ENCODE measurements around the gene ISL1.

Gene ISL1

GRCh38 chr5:51386916-51387883 is 4.0 kb downstream of the ISL1 start:
- no peak for DNase-seq (ENCODE audit: low spot score)

- DNase-seq (ENCODE audit: low spot score), result no peak
These were observed 4.6 kb downstream of the ISL1 start for GRCh38 chr5:51387884-51388275.

GRCh38 chr5:51388488-51389287 is 5.4 kb downstream of the ISL1 start:
- DNase-seq (ENCODE audit: low spot score), result no peak

- DNase-seq (ENCODE audit: low spot score), result no peak
These were observed 6.0 kb downstream of the ISL1 start for GRCh38 chr5:51389288-51389576.

- DNase-seq (ENCODE audit: low spot score), result no peak
These were observed 6.6 kb downstream of the ISL1 start for GRCh38 chr5:51389577-51390463.

GRCh38 chr5:51391175-51391574 is 7.9 kb downstream of the ISL1 start:
- DNase-seq (ENCODE audit: low spot score), result no peak

- DNase-seq (ENCODE audit: low spot score), result no peak
These were observed 9.5 kb downstream of the ISL1 start for GRCh38 chr5:51392689-51393199.

GRCh38 chr5:51394609-51395008 is 11.4 kb downstream of the ISL1 start:
- no peak for DNase-seq (ENCODE audit: low spot score)

- DNase-seq (ENCODE audit: low spot score), result no peak
These were observed 12.0 kb downstream of the ISL1 start for GRCh38 chr5:51395245-51395644.

GRCh38 chr5:51395666-51396356 is 12.6 kb downstream of the ISL1 start:
- no peak for DNase-seq (ENCODE audit: low spot score)

- DNase-seq (ENCODE audit: low spot score), result no peak
These were observed 13.5 kb downstream of the ISL1 start for GRCh38 chr5:51396797-51397196.

GRCh38 chr5:51397996-51398395 is 14.7 kb downstream of the ISL1 start:
- DNase-seq (ENCODE audit: low spot score), result no peak

- DNase-seq (ENCODE audit: low spot score), result no peak
These were observed 15.8 kb downstream of the ISL1 start for GRCh38 chr5:51398875-51399642.

- DNase-seq (ENCODE audit: low spot score), result no peak
These were observed 16.4 kb downstream of the ISL1 start for GRCh38 chr5:51399643-51400006.

- DNase-seq (ENCODE audit: low spot score), result no peak
These were observed 21.0 kb downstream of the ISL1 start for GRCh38 chr5:51404255-51404654.

GRCh38 chr5:51411921-51412325 is 28.7 kb downstream of the ISL1 start:
- no peak for DNase-seq (ENCODE audit: low spot score)

- no peak for DNase-seq (ENCODE audit: low spot score)
These were observed 31.3 kb downstream of the ISL1 start for GRCh38 chr5:51414516-51414915.

- DNase-seq (ENCODE audit: low spot score), result no peak
These were observed 32.9 kb downstream of the ISL1 start for GRCh38 chr5:51416149-51416548.

- DNase-seq (ENCODE audit: low spot score), result no peak
These were observed 49.9 kb downstream of the ISL1 start for GRCh38 chr5:51433052-51433710.

GRCh38 chr5:51439232-51439631 is 56.0 kb downstream of the ISL1 start:
- DNase-seq (ENCODE audit: low spot score), result no peak

All from hematopoietic multipotent progenitor cell treated with erythropoietin and hydrocortisone succinate and interleukin-3 and kit ligand, for 17 days (in vitro differentiated cells).